GM18951 (cell line): Measurements from ENCODE around the gene RSPH1.

Experiments
- POLR2A ChIP-seq: IDR thresholded peaks from 4 replicates; pipeline ENCODE4 v1.6.1; 2011; ENCODE audit warnings: mild to moderate bottlenecking; ENCODE audit not compliant: insufficient read length, insufficient read depth; ENCODE audit errors: extremely low read depth
- in situ Hi-C: fragments of 300-500 bp; cut with MboI; formaldehyde crosslinking; loops from one replicate; pipeline ENCODE4 v1.12.0; 2022; ENCODE audit warnings: low sequenced_read_pairs, mixed read lengths, inconsistent platforms; ENCODE audit not compliant: unreplicated experiment

Gene RSPH1

GRCh38 chr21:42537106-42537742 is 41.2 kb upstream of the RSPH1 start:
- no peak for TF ChIP-seq POLR2A
- in situ Hi-C loops = loop anchor here (10.0 kb wide), 2 partner anchors 72 to 222 kb away; partner anchors contain the start of gene TFF3

GRCh38 chr21:42536601-42537000 is 40.6 kb upstream of the RSPH1 start:
- no peak for TF ChIP-seq POLR2A
- in situ Hi-C loops = loop anchor here (10.0 kb wide), 2 partner anchors 72 to 222 kb away; partner anchors contain the start of gene TFF3

GRCh38 chr21:42535602-42536171 is 39.7 kb upstream of the RSPH1 start:
- TF ChIP-seq POLR2A = no peak
- in situ Hi-C loops = loop anchor here (10.0 kb wide), 2 partner anchors 71 to 221 kb away; partner anchors contain the start of gene TFF3

GRCh38 chr21:42534421-42535378 is 38.7 kb upstream of the RSPH1 start:
- in situ Hi-C loops = loop anchor here (10.0 kb wide), 2 partner anchors 70 to 220 kb away; partner anchors contain the start of gene TFF3
- no peak for TF ChIP-seq POLR2A

GRCh38 chr21:42533963-42534355 is 37.9 kb upstream of the RSPH1 start:
- no peak for TF ChIP-seq POLR2A

GRCh38 chr21:42533306-42533962 is 37.4 kb upstream of the RSPH1 start:
- in situ Hi-C loops = loop anchor here (10.0 kb wide), 2 partner anchors 69 to 219 kb away; partner anchors contain the start of gene TFF3

More at GRCh38 chr21:42533963-42534355, 37.9 kb upstream of the RSPH1 start:
- in situ Hi-C loops = loop anchor here (10.0 kb wide), 2 partner anchors 69 to 219 kb away; partner anchors contain the start of gene TFF3

GRCh38 chr21:42532466-42533181 is 36.6 kb upstream of the RSPH1 start:
- TF ChIP-seq POLR2A = no peak
- in situ Hi-C loops = loop anchor here (10.0 kb wide), 2 partner anchors 68 to 218 kb away; partner anchors contain the start of gene TFF3

More at GRCh38 chr21:42533306-42533962, 37.4 kb upstream of the RSPH1 start:
- no peak for TF ChIP-seq POLR2A

- in situ Hi-C loops = loop anchor here (10.0 kb wide), 2 partner anchors 67 to 217 kb away; partner anchors contain the start of gene TFF3
- no peak for TF ChIP-seq POLR2A
Observed at GRCh38 chr21:42531771-42532170, 35.7 kb upstream of the RSPH1 start.

- no peak for TF ChIP-seq POLR2A
- in situ Hi-C loops = loop anchor here (10.0 kb wide), 2 partner anchors 65 to 215 kb away; partner anchors contain the start of gene TFF3
Observed at GRCh38 chr21:42530167-42530518, 34.1 kb upstream of the RSPH1 start.

- TF ChIP-seq POLR2A = no peak
- in situ Hi-C loops = no loop called here
Observed at GRCh38 chr21:42527489-42528158, 31.6 kb upstream of the RSPH1 start.

GRCh38 chr21:42527127-42527488 is 31.1 kb upstream of the RSPH1 start:
- in situ Hi-C loops = no loop called here
- no peak for TF ChIP-seq POLR2A

- no peak for TF ChIP-seq POLR2A
- in situ Hi-C loops = no loop called here
Observed at GRCh38 chr21:42526379-42526727, 30.3 kb upstream of the RSPH1 start.
